GM12891 (cell line): ENCODE results near the gene WLS. TPM values are rescaled to one million over a fixed set of nuclear protein-coding genes. Genes with fewer than 3 reads are reported as not detected.

Experiments used
- DNase-seq: peaks from one replicate; pipeline ENCODE4 v3.0.0; 2011; ENCODE audit warnings: low spot score; ENCODE audit not compliant: insufficient read length
- FAIRE-seq: peaks from 2 replicates; lab custom pipeline; 2011; peaks lifted over from hg19 to GRCh38; lab: Jason Lieb, UNC
- PAX5 ChIP-seq: IDR thresholded peaks from 2 replicates; pipeline ENCODE4 v1.6.1; 2011; ENCODE audit warnings: low read length, moderate library complexity, mild to moderate bottlenecking; ENCODE audit not compliant: insufficient read depth, severe bottlenecking
- POLR2A ChIP-seq: IDR thresholded peaks from 2 replicates; pipeline ENCODE4 v1.6.1; 2011; ENCODE audit warnings: low read depth, low read length, control low read depth
- POLR2AphosphoS5 ChIP-seq: IDR thresholded peaks from 2 replicates; pipeline ENCODE4 v1.6.1; 2011; ENCODE audit warnings: low read depth, low read length, control low read depth
- POU2F2 ChIP-seq: IDR thresholded peaks from 2 replicates; pipeline ENCODE4 v1.6.1; 2011; ENCODE audit warnings: low read depth, mild to moderate bottlenecking, control low read depth, low read length, moderate library complexity
- SPI1 ChIP-seq: IDR thresholded peaks from 2 replicates; pipeline ENCODE4 v1.6.1; 2011; ENCODE audit warnings: low read depth, low read length, control low read depth
- TAF1 ChIP-seq: IDR thresholded peaks from 2 replicates; pipeline ENCODE4 v1.6.1; 2011; ENCODE audit warnings: low read depth, low read length, control low read depth
- polyA plus RNA-seq: library from polyadenylated mRNA; unstranded; fragments of >200 nt; gene quantifications from one replicate; pipeline ENCODE4 v1.2.1, GENCODE V29; 2012; ENCODE audit warnings: low read depth, missing spikeins, inconsistent platforms; ENCODE audit not compliant: missing spikeins

The WLS gene
- polyA plus RNA-seq = 0.09 TPM

GRCh38 chr1:68232289-68233148 is at the start of gene WLS:
Gene WLS (minus strand): TSS chr1:68232523. CDS start chr1:68232299, 224 bp downstream.
- DNase-seq (no peak), FAIRE-seq (no peak)
- TF ChIP-seq POLR2AphosphoS5 (no peak), TAF1 (no peak), PAX5 (no peak), POLR2A (no peak), SPI1 (no peak), POU2F2 (no peak)

- DNase-seq = no peak
- no peak for FAIRE-seq
- TF ChIP-seq POLR2AphosphoS5 (no peak), POU2F2 (no peak), SPI1 (no peak), PAX5 (no peak), TAF1 (no peak), POLR2A (no peak)
Measured at GRCh38 chr1:68280286-68280685, 48.0 kb upstream of the WLS start.

GRCh38 chr1:68279846-68280245 is 47.5 kb upstream of the WLS start:
- DNase-seq = no peak
- no peak for FAIRE-seq
- TF ChIP-seq POU2F2 (no peak), TAF1 (no peak), SPI1 (no peak), PAX5 (no peak), POLR2A (no peak), POLR2AphosphoS5 (no peak)

DNA sequence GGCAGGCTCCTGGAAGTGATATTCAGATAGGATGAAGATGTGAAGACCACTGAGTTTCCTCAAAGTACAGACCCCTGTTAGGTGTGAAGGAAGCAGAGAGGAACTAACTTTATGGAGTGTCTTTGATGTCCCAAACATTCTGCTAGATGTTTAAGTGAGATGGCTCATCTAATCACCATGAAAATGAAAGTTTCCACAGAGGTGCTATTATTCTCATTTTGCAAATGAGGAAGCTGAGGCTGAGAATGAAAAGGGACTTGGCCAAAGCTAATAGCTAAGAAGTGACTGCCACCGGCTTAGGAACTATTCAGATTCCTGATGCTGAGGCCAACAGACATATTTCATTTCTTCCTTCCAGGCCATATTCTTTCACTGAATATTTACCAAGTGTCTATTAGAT is 45.9 kb upstream of the WLS start:
- DNase-seq = no peak
- no peak for TF ChIP-seq TAF1
- no peak for TF ChIP-seq POU2F2
- no peak for TF ChIP-seq SPI1
- no peak for TF ChIP-seq PAX5
- no peak for TF ChIP-seq POLR2AphosphoS5
- no peak for TF ChIP-seq POLR2A
- no peak for FAIRE-seq

DNA sequence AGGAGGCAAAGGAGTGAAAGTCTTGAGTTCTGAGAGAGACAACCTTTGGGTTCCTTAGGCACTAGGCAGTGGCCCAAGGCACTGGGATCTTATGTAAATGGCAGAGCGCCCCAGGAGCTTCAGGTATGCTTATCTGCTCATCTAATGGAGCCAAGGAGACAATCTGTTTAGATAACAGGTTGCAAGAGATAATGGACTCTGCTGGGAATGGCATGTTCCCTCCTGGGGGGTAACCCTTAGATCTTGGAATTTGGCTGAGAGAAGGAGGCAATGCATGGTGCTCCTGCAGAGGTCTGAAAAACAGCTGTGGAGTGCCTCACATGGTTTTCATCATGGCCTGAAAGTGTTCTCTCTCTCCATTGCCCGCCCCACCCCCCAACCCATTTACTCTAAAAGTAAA is 44.1 kb upstream of the WLS start:
- FAIRE-seq (no peak), DNase-seq (no peak)
- TF ChIP-seq PAX5 (no peak), POLR2A (no peak), SPI1 (no peak), TAF1 (no peak), POU2F2 (no peak), POLR2AphosphoS5 (no peak)

GRCh38 chr1:68273530-68273929 is 41.2 kb upstream of the WLS start:
- no peak for TF ChIP-seq PAX5
- TF ChIP-seq POLR2AphosphoS5 = no peak
- no peak for TF ChIP-seq TAF1
- TF ChIP-seq POU2F2 = no peak
- TF ChIP-seq POLR2A = no peak
- DNase-seq (no peak), FAIRE-seq (no peak)

- TF ChIP-seq TAF1 = no peak
- TF ChIP-seq PAX5 = no peak
- TF ChIP-seq POLR2AphosphoS5 = no peak
- TF ChIP-seq POLR2A = no peak
- TF ChIP-seq SPI1 = no peak
- no peak for DNase-seq
- no peak for FAIRE-seq
Measured at GRCh38 chr1:68271596-68271995, 39.3 kb upstream of the WLS start.

DNA sequence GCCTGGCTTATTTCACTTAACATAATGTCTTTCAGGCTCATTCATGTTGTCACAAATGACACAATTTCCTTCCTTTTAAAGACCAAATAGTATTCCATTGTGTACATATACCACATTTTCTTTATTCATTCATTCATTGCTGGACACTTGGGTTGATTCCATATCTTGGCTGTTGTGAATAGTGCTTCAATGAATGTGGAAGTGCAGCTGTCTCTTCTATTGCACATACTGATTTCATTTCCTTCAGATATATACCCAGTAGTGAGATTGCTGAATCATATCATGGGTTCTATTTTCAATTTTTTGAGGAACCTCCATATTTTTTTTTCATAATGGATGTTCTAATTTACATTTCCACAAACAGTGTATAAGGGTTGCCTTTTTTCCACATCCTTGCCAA is 38.6 kb upstream of the WLS start:
- no peak for TF ChIP-seq SPI1
- TF ChIP-seq TAF1 = no peak
- FAIRE-seq (no peak), DNase-seq (no peak)

DNA sequence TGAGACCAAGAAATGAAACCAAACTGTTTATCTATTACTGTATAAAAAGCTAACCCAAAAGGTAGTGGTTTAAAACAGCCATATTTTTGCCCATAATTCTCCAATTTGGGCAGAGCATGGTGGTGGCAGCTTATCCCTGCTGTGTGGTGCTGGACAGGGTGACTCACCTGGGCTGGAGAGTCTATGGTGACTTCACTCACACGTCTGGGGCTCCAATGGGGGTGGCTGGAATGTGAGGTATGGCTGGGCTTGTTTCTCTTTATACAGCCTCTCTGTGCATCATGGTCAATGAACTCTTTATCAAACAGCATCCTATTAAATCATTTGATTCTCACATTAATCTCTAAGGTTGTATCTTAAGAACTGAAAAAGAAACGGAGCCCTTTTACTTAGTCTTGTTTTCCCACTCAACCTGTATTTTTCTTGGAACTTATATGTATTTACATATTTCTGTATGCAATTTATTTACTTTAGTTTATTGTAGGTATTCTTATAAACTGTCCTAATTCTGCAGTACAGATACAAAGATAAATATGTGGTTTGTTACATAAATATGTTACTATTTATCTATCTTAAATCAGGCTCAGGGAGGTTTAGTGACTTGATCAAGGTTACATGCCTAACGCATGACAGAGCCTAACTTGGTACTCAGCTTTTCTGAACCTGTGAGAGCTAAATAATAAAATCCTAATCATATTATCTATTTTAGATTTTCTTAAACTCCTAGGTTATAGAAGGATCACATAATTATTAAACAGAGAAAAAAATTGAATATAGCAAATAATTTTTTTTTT is 37.5 kb upstream of the WLS start:
- DNase-seq = no peak
- FAIRE-seq = no peak
- TF ChIP-seq POLR2AphosphoS5 (no peak), SPI1 (no peak), TAF1 (no peak), POLR2A (no peak)
